ENCODE measurements around the gene NTPCR.

NTPCR gene

DNA sequence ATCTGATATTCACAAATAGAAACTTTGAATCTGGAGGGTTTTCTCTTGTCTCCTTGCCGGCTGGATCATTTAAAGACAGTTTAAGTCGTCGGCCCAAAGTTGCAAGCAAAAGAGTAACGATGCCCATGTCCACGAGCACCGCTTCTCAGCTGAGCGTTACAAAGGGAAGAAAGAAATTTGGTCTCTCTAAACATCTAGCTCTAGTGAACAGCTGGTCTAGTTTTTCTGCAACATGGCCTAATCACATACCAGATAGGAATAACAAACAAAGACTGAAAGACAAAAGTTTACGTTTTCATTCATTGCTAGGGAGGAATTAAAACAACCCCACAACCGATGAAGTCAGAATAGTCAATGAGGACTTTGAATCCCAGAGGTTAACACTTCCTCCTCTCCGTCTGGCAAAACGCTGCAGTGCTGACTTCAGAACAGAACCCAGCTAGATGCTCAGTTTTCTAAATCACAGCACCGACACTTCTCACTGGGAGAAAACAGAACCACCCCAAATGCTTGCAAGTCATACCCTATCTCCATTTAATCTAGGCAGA, 69.4 kb downstream of the NTPCR start:
- DNase-seq, result no peak

- DNase-seq, result no peak
Measured at GRCh38 chr1:233020426-233020825, 70.0 kb downstream of the NTPCR start.

DNA sequence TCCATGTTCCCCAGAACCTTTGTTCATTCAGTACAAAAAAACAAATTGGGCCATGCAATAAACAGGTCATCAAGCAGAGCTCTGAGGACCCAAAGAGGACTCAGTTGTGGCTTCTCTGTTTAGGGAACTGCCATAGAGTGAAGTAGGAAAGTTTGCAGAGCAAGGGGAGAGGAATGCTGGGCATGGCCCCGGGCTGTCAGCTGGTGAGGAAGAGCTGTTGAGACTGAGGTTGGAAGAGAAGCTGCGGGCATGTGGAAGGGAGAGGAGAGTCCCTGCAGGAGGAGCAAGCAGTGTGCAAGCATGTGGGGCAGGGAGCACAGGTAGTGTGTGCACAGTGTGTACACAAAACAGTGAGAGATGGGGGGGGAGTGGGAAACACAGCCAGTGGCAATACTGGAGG, 71.8 kb downstream of the NTPCR start:
- no peak for DNase-seq

DNA sequence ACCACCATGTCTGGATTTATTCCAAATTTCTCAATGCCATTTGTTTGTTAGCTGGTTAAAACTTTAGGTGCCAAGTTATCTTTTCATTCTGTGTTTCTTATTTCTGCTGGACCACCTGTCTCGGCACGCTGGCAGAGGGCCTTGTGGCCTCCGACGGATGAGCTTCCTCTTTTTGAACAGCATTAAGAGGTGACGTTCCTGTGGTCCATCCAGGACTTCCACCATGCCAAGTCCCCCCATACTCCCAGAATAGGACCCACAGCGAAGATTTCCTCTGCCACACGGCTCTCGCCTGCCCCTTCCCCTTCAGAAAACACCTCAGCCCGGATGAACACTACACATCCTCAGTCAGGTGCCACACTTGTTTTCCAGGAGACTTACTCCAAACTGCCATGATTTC, 73.8 kb downstream of the NTPCR start:
- no peak for DNase-seq

DNA sequence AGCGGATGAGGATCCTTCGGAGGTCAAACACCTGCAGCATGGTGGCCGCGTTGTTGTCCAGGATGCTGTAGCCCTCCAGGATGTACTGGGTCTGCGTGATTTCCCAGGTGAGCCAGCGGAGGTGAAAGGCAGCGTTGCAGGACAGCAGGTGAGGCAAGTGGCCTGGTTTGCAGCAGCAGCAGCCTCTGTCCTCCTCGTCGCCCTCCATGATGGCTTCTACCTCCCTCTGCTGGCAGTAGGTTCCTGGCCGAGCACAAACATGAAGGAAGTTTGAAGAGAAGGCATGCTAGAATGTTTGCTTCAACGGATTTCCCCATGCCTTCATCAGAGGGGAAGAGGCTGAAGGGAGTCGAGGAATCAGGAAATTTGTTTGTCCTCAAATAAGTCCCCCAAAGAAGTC, 74.7 kb downstream of the NTPCR start:
- peak; percentile 46 for DNase-seq

DNA sequence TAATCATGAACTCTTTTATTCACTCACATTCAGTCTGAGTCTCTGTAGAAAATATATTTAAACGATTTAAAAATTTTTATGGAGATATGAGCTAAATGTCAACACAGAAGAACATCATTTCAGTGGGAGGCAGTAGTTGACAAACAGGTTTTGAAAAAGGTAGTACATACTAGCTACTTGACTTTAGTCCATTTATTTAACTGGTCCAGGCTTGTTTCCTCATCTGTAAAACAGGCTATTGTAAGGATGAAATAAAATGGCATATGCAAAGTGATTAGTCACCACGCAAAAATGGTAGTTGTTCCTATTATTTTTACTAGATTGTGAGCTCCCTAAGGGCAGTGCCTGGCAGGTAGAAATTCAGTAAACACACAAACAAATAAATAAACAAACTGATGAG, 75.2 kb downstream of the NTPCR start:
- DNase-seq, result no peak

DNA sequence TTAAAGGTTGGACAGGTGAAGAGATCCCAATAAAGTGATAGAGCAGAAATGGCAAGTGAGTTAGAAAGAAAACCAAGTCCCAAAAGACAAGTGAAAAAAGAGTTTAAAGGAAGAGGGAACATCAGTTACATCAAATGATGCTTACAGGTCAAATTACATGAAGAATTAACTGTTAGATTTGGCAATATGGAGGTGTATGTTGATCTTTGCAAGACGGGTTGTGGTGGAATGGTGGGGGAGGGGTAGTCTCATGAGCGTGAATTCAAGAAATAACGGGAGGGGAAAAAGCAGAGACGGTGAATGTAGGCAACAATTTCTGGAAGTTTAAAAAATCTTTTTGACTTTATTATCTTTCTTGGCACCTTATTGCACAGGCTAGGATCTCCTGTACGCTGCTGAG, 76.6 kb downstream of the NTPCR start:
- DNase-seq, result no peak

GRCh38 chr1:233031521-233031920, 81.1 kb downstream of the NTPCR start:
- no peak for DNase-seq

DNA sequence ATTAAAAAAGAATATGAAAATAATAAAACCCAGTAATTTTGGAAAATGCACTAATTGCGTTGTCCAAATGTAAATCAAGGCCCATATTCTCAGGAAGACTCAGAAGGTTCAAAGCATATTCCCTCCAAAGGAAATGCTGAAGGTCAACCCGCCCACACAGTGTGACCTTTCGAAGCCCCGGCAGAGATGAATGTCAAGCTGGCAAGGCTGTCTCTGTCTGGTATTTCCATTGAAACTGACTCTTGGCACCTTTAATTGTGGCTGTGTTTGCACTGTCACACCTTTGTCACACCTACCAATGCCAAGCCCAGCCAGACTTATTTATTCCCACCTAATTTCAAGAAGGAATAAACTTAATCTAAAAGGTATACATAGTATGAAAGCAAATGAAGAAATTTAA, 82.5 kb downstream of the NTPCR start:
- DNase-seq, result no peak

GRCh38 chr1:233033361-233033760, 83.0 kb downstream of the NTPCR start:
- no peak for DNase-seq

Data from 8988T (cell line).